NCI-H2227 (cell line): ENCODE data around the gene PRKCE.
"Not testable (repeated sequence)": the region's sequence is repeated elsewhere in the genome, so short reads cannot be mapped to it uniquely, and the experiment has no call there.

ENCODE experiments used
- DNase-seq: peaks from one replicate; lab custom pipeline; 2025; ENCODE audit not compliant: unreplicated experiment; lab: John Stamatoyannopoulos, UW

PRKCE gene

DNA sequence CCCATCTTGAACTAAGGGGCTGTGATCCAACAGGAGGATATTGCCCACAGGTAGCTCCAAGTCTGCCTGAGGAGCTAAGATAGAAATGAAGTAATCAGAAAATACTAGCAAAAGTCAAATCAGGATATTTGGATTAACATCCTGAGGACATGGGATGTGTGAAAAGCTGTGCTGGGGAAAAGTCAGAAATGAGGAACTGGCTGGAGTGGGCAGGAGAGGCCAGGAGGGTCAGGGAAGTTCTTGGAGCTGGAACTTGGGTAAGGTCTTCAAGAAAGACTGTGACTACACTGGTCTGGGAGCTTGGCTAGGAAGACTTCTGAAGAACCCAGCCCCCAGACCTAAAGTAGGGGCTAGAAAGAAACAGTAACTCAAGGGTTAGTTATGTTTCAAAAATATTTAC lies 250.9 kb downstream of the PRKCE start:
- DNase-seq = no peak

DNA sequence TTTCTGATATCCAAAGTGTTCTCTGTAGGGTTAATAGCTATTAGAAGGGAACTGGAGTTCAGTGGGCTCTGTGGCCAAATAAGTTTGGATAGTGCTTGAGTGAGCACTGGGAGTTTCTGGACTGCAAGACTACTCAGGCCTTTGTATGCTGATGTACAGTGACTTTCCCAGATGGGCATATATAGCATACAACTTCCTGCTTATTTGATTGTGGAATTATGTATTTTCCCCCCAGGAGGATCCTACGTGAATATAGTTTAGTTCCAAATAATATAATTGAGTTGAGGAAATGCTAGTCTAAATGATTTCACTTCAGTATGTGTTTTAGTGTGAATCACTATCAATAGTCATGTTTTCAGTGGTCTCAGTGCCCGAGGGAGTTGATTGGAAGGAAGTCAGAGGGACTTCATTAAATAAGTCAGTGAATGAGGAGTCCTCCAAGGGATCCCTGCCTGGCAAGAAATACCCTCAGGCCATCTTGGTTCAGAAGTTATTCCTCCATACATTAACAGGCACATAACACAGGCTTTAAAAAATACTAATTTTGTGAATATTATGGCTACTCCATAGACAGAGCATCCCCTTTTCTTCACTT lies 251.4 kb downstream of the PRKCE start:
- DNase-seq = no peak

DNA sequence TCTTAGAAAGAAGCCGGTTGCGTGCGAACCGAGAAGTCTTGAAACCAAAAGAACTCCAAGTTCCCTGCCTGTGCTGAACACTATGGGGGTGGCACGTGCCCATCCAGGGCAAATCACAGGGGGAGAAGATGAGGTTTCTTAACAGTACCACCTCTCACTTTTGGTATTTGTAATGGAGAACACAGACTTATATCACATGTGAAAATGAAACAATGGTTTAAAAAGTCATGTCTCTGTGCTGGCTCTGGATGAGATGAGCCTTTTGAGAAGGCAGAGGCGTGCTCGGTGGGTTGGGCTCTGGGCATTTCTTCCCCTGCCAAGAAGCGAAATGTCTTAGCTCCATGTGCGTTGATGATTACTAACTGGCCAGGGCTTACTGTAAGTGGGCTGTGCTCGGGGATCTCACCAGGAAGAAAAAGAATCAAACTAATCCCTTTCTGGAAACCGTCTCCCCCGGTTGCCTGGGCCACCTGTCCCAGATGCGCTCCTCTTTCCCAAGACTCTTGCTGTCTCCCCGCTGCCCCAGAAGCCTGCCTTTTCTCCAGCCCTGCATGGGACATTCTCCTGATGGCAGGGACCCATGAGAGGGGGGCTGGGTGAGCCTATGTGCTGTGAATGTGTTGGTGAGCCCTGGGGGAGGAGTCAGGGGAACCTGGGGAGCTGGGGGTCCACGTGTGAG lies 252.9 kb downstream of the PRKCE start:
- DNase-seq = no peak

DNA sequence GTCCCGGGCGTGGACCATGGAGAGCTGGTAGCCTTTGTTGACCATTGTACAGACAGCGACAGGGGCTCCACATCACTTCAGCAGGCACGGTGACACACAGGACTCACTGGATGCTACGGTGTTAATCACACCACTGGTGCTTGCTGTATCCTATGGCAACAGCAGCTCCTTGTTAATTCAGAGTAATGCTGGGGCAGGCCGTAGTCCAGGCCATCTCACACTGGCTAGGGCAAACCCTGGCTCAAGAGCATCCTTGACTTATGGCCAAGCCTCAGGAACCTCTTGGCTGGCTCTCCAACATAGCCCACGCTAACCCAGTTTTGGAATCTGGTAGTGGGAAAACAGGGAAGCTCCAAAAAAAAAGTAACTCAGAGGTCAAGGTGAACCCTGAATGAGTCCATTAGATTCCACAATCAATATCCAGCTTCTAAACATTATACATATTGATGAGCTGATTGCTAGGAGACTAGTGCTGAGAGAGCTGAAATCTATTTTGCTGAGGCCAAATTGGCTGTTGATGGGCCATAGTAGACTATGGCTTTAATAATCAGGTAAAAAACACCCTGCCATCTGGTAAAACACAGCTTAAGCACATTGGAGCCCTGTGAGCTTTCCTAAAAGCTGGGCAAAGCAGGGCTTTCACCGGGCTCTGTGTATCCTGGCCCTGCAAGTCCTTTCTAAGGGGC lies 253.6 kb downstream of the PRKCE start:
- no peak for DNase-seq

DNA sequence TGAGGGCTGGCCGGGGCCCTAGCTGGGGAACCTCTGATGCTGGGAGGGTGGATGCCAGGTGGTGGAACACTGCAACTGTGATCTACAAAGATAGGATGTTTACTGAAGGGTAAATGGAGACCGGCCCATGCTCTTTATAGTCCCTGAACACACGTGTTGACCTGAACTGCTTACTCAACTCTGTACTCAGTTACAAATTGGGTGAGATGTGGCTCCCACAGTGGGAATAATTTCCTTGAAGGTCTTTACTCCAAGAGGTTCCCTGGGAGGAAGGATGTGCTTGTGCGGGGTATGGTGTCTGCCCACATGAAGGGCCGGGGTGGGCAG lies 254.1 kb downstream of the PRKCE start:
- no peak for DNase-seq

DNA sequence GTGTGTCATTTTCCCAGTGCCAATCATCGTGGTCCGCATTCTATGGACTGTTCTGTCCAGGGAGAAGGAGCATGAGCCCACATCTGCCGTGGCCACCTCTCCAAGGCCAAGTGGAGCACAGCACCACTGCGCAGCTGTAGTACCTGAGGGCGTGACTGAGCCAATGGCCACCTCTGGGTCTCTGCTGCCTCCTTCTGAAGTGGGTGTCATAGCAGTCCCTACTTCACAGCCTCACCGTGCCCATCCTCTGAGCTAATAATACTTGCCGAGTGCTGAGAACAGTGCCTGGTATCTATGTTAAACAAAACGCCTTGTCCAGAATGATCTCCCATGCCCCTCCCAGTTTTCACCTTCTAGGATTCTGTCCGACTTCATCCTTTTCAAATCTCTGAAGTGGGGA lies 256.1 kb downstream of the PRKCE start:
- DNase-seq = no peak

DNA sequence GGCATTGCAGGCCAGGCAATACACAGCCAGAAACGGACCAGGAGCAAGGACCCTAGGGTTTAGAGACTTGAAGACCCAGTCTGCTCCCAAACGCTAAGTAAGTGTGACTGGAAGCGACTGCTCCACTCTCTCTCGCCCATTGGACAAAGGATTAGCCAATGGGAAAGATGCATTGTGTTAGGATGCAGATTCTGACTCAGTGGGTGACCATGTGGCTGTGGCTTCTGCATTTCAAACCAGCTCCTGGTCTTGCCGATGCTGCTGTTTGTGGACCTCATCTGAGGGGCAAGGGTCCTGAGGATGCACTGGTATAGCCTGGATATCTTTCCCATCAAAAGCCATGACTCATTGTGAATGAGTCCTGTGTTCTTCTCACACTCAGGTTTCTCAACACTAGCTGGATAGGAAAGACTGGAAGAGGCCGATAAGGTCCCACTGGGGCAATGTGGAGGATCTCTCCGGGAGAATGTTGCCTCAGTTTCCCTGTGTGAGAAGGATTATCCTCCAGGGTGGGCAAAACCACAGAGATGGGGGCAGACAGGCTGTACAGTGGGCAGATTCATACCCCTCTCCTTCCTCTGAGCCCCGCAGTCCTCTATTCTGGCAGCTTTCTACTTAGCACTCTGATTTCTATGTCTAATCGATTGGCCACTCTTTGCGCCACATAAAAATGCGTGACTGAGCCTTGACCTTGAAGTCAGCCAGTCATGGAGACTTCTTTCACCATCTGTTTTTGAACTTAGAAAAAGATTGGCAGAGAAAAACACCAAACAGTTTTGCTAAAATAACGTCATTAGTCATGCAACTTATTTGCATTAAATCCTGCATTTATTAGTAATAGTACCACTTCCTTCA lies 257.1 kb downstream of the PRKCE start:
- no peak for DNase-seq

DNA sequence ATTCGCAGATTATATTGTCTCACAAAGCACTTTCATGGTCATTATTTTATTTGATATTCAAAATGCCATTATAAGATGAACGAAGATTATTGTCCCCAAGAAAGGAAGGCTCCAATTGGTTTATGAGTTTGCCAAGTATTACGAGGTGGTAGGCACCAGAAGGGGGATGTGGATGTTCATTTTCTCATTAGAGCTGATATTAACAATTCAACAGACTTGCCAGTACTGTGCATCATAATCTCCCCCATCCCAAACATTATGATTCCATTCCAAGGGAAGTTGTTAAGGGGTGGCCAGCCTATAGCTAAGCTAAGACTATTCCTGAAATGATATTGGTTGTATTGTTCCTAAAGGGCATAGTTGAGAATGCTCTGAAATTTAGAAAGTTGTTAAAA lies 257.7 kb downstream of the PRKCE start:
- no peak for DNase-seq

DNA sequence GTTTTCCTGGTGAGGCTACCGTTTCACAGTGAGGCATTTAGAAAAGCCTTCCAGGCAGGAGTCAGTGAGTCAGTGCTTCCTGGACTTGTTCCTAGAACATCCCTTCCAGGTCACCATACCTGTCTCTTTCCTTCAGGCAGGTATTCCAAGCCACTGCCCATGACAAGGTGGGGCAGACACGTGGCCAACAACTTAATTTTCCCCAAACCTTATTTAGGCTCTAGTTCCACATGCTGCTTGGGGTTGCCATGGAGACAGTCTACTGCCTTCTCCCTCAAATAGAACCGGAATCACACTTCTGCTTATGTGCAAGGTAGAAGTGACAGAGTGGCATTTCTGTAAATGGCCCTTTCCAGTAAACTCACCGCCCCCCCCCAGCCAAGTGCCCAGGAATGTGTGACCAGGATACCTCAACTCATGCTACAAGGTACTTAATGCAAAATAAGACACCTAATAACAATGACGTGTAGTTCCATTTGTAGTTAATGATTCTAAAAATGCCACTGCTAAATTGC lies 258.3 kb downstream of the PRKCE start:
- DNase-seq = no peak

DNA sequence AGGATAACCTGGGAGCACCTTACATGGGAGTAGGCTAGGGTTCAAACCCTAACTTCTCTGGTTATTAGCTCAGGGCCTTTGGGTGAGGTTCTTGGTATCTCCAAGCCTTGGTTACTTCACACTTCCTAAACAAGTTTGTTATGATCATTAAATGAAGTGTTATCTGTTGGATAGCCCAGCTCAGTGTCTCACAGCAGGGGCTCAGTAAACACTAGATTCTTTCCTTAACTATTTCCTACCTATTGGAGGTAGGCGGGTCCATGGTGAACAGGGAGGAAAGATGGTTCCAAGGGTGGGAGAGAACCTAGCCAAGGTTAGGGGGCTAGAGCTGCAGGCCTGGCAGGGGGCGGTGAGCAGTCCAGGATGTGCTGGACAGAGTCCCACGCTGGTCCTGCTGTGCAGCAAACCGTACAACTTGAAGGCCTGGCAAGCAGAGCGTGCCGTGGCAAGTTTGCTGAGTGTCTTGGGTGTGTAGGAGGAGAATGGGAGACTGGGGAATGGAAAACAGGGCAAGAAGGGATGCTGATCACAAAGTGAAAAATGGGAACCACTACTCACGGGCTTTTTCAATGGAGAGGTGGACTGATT lies 259.1 kb downstream of the PRKCE start:
- DNase-seq = no peak

DNA sequence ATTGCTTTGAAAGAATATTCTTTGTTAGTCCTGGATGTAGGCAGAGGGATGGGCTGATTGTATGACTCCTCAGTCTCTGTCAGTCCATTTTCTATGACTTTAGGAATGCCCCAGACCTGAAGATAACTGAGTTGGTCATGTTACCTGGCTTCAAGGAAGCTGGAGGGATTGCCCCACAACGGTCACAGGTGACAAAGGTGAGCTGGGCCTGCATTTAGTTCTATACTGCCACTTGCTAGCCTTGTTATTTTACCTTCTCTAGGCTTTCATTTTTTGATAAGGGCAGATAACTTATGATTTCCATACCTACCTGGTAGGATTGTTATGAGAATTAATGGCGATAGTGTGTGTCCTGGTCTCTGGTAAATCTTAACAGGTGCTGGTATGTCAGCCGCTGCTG lies 260.1 kb downstream of the PRKCE start:
- DNase-seq = no peak

DNA sequence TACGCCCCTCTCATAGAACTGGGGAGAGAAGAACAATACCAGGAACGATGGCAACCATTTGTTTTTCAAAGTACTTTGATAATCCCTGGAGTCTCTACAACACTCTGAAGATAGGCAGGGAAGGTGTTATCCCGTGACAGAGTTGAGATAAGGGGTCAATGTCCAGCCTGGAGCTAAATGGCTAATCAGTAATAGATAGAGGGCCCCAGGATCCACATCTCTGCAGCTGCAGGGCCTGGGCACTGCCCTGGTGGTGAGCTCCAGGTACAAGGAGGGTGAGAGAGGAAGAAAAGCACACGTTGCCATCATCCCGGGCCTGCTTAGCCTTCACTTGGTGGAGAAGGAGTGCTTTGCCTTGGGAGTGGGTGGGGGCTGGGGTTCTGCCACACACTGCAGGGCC lies 260.6 kb downstream of the PRKCE start:
- DNase-seq = no peak

DNA sequence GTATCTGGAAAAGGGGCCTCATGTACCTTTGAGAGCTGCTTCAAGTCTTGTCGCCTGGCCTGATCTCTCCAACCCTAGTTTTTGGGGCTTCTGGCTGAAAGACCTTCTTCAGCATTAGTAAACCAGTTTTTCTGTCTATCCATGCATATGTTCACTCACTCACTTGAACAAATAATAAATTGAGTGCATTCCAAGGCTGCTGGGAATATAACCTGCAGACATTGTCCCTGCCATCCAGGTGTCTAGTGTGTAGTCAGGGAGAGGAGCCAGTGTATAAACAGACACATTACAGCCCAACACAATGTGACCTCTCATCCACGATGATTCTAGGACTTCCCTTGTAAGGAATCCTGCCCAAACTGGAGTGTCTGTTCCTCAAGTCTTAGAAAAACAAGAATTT lies 262.1 kb downstream of the PRKCE start:
- DNase-seq = no peak

DNA sequence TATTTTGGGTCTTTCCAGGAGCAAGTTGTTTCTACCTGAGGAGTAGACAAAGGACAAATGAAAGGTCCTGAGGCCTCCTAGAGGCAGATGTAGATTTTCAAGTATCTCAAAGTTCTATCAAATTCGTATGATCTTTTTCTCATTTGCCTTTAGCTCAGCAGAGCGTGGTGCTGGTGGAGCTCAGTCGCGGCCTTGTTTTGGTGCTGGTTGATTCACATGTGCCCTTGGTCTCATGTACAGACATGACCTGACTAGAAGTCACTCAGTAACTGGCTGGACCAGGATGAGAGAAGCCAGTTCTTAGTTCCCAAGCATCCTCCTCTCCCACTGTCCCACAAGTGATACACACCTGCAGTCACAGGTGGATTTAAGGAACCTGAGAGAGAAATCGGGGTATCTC lies 264.0 kb downstream of the PRKCE start:
- DNase-seq = no peak

DNA sequence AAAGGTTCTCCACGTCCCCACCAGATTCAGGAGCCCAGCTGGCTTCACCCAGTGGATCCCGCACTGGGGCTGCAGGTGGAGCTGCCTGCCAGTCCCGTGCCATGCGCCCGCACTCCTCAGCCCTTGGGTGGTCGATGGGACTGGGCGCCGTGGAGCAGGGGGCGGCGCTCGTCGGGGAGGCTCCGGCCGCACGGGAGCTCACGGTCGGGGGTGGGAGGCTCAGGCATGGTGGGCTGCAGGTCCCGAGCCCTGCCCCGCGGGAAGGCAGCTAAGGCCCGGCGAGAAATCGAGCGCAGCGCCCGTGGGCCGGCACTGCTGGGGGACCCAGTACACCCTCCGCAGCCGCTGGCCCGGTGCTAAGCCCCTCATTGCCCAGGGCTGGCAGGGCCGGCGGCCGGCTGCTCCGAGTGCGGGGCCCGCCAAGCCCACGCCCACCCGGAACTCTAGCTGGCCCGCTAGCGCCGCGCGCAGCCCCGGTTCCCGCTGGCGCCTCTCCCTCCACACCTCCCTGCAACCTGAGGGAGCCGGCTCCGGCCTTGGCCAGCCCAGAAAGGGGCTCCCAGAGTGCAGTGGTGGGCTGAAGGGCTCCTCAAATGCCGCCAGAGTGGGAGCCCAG lies 266.2 kb downstream of the PRKCE start:
- not testable (repeated sequence) for DNase-seq

DNA sequence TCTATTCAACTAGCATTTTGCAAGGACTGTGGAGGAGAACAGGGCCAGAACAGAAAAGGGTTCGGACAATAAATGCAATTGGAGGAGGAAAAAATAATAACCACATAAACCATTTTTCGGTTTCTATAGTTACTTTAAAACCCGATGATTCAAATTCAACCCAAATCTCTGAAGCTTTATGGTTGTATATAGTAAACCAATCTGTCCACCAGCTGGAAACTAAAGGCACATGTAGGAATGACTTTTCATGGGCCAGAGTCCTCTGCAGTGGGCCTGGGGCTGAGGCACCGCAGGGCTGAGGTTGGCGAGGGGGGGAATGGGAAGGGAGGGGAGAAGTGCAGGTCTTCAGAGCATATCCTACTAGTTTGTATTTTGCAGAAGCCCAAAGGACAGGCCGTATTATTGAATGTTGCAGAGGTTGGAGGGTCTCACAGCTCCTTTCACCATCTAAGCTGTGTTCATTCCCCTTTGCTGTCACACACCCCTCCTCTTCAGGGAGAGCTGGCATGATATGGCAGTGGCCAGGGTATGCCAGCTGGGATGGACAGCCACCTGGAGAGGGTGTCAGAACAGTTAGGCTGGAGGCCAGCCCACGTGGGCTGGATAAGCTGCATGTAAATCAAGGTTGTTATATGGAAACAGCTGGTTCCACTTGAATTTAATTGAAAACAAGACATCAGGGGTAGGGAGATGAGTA lies 267.1 kb downstream of the PRKCE start:
- DNase-seq = no peak

DNA sequence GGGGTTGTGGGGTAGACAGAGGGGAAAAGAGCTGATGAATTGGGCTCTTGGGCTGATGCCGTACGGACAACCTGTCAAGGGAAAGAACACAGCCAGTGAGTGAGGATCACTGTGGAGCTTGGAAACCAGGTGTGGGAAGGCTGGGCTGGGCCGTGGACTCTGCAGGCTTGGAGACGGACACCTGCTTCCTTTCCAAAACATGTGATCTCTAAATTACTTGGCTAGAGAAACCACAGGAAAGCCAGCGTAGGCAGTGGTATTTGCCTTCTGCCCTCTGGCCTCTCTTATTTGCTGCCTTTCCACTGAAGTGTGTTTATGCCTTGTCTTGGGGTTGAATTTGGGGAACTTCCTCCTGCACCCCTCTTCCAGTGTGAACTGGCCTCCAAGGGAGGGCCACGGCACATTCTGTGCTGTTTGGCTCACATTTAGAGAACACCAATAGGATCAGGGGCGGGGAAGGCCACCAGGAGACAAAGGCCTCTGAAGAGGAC lies 267.7 kb downstream of the PRKCE start:
- no peak for DNase-seq

DNA sequence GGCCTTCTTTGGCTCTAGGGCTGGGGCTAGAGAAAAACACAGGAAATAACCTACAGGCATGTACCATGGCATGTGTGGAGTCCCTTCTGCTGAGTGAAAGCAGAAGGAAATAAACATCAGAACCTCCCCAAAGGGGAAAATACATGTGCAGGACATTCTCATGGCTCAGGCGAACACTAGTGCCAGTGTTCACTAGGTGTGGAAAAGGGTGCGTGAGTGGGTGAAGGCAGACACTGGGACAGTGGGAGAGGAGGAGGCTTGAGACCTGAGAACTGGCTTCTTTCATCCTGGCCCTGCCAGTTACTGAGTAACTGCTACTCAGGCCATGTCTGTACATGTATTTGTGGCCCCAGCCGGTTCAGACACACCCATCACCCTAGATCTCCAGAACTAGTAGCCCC lies 268.2 kb downstream of the PRKCE start:
- DNase-seq = no peak

DNA sequence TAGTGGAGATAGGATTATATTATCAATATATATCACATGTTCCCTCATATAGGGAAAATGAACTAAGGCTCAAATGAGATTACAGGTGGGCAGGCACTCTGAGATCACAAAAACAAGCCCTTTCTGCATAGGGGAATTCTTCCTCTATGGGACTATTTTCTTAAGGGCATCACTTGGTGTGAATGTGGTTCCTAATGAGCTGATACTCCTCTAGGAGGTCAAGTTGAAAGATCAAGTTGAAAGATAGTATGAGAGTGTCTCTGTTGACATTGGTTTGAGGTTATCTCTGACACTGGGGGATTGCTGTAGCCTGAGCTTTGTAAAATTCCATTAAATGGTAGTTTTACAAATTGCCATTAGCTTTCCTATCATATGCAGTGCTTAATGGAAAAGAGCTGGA lies 270.4 kb downstream of the PRKCE start:
- DNase-seq = no peak

DNA sequence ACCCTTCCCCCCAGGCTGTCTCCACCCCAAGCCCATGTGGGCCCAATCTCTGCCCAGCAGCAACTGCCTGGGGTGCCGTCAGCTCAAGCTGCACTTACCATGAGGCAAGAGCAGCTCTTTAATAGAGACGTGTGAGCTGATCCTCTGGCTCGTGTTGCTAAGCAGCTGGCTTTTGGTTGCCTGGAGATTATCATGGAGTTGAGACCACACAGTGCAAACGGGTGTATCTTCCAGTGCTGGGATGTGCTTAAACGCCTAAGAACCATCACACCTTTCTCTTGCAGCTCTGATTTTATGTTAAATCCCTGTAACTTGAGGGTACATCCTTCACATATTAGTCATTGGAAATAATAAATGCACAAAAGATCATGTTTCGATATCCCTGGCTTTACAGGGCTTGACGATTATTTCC lies 271.1 kb downstream of the PRKCE start:
- DNase-seq = peak; percentile 68
